ENCODE results near the gene FRMD4A. TPM values are rescaled to one million over a fixed set of nuclear protein-coding genes. Genes with fewer than 3 reads are reported as not detected.
"Not testable (repeated sequence)": the region's sequence is repeated elsewhere in the genome, so short reads cannot be mapped to it uniquely, and the experiment has no call there.

Gene FRMD4A
- total RNA-seq, 2 donors from 2014 or later = 22.3 to 22.4 TPM

- WGBS, 2 experiments (ENCODE audit: insufficient coverage in 1 of 2, insufficient read length in 1 of 2) = 86 to 90% methylated on average over 1 of the region's 1 CpG
- no peaks in the 10 kb centered on the region for H3K27me3 ChIP-seq (ENCODE audit: control insufficient read depth, insufficient read depth, low read length, poor library complexity, severe bottlenecking)
- Mint-ChIP-seq H3K4me3 (no peak overlapping the region), H3K27me3 (ENCODE audit: insufficient read depth) (no peaks in the 10 kb centered on the region), H3K27ac (no peak overlapping the region), H3K4me1 (no peaks in the 10 kb centered on the region), H3K36me3 (ENCODE audit: low read depth) (no peaks in the 10 kb centered on the region), H3K9me3 (no peaks in the 10 kb centered on the region)
- no peak for TF ChIP-seq CTCF (conservative IDR thresholded peaks at IDR 0.05)
- no peak overlapping the region for H3K4me3 ChIP-seq (ENCODE audit: low read length)
- no peak overlapping the region for H3K27ac ChIP-seq (ENCODE audit: low read depth, low read length)
- no peaks in the 10 kb centered on the region for H3K36me3 ChIP-seq (ENCODE audit: control insufficient read depth, insufficient read depth, low read length)
- DNase-seq = no peak
- H3K9ac ChIP-seq (ENCODE audit: extremely low read depth, low read length, poor library complexity, severe bottlenecking) = no peak overlapping the region
- no peaks in the 10 kb centered on the region for H3K4me1 ChIP-seq (ENCODE audit: control insufficient read depth, insufficient read depth, low read length)
- no peaks in the 10 kb centered on the region for H3K9me3 ChIP-seq (ENCODE audit: control insufficient read depth, low read length)
These were observed 408.1 kb downstream of the FRMD4A start for GRCh38 chr10:13922586-13922985.

- H3K4me3 Mint-ChIP-seq = no peak overlapping the region
- no peaks in the 10 kb centered on the region for H3K27me3 Mint-ChIP-seq (ENCODE audit: insufficient read depth)
- 84 to 100% methylated on average over 1 to 3 of the region's 3 CpGs for WGBS, 2 experiments (ENCODE audit: insufficient coverage in 1 of 2, insufficient read length in 1 of 2)
- no peaks in the 10 kb centered on the region for H3K36me3 Mint-ChIP-seq (ENCODE audit: low read depth)
- H3K4me1 Mint-ChIP-seq = no peaks in the 10 kb centered on the region
- H3K4me3 ChIP-seq (ENCODE audit: low read length) = no peak overlapping the region
- no peak for TF ChIP-seq CTCF (conservative IDR thresholded peaks at IDR 0.05)
- no peaks in the 10 kb centered on the region for H3K4me1 ChIP-seq (ENCODE audit: control insufficient read depth, insufficient read depth, low read length)
- no peak overlapping the region for H3K9ac ChIP-seq (ENCODE audit: extremely low read depth, low read length, poor library complexity, severe bottlenecking)
- H3K27ac Mint-ChIP-seq = no peak overlapping the region
- no peaks in the 10 kb centered on the region for H3K36me3 ChIP-seq (ENCODE audit: control insufficient read depth, insufficient read depth, low read length)
- no peak for DNase-seq
- H3K9me3 ChIP-seq (ENCODE audit: control insufficient read depth, low read length) = no peaks in the 10 kb centered on the region
- no peaks in the 10 kb centered on the region for H3K9me3 Mint-ChIP-seq
- no peaks in the 10 kb centered on the region for H3K27me3 ChIP-seq (ENCODE audit: control insufficient read depth, insufficient read depth, low read length, poor library complexity, severe bottlenecking)
- H3K27ac ChIP-seq (ENCODE audit: low read depth, low read length) = no peak overlapping the region
These were observed 408.8 kb downstream of the FRMD4A start for GRCh38 chr10:13921941-13922340.

- H3K27ac ChIP-seq (ENCODE audit: low read depth, low read length); H3K9ac ChIP-seq (ENCODE audit: extremely low read depth, low read length, poor library complexity, severe bottlenecking); H3K4me1 Mint-ChIP-seq; H3K27me3 ChIP-seq (ENCODE audit: control insufficient read depth, insufficient read depth, low read length, poor library complexity, severe bottlenecking); H3K4me1 ChIP-seq (ENCODE audit: control insufficient read depth, insufficient read depth, low read length); H3K36me3 Mint-ChIP-seq (ENCODE audit: low read depth); DNase-seq; H3K36me3 ChIP-seq (ENCODE audit: control insufficient read depth, insufficient read depth, low read length); H3K9me3 ChIP-seq (ENCODE audit: control insufficient read depth, low read length); H3K9me3 Mint-ChIP-seq; H3K4me3 Mint-ChIP-seq; H3K27me3 Mint-ChIP-seq (ENCODE audit: insufficient read depth); H3K4me3 ChIP-seq (ENCODE audit: low read length); H3K27ac Mint-ChIP-seq: not testable (repeated sequence)
- 65 to 74% methylated on average over 2 to 3 of the region's 3 CpGs for WGBS, 2 experiments (ENCODE audit: insufficient coverage in 1 of 2, insufficient read length in 1 of 2)
These were observed 409.6 kb downstream of the FRMD4A start for GRCh38 chr10:13921131-13921530.

- Mint-ChIP-seq H3K4me1 (no peaks in the 10 kb centered on the region), H3K27me3 (ENCODE audit: insufficient read depth) (no peaks in the 10 kb centered on the region), H3K9me3 (no peaks in the 10 kb centered on the region), H3K36me3 (ENCODE audit: low read depth) (no peaks in the 10 kb centered on the region), H3K27ac (no peak overlapping the region), H3K4me3 (no peak overlapping the region)
- no peaks in the 10 kb centered on the region for H3K4me1 ChIP-seq (ENCODE audit: control insufficient read depth, insufficient read depth, low read length)
- H3K36me3 ChIP-seq (ENCODE audit: control insufficient read depth, insufficient read depth, low read length) = no peaks in the 10 kb centered on the region
- no peak overlapping the region for H3K9ac ChIP-seq (ENCODE audit: extremely low read depth, low read length, poor library complexity, severe bottlenecking)
- H3K9me3 ChIP-seq (ENCODE audit: control insufficient read depth, low read length) = no peaks in the 10 kb centered on the region
- H3K27ac ChIP-seq (ENCODE audit: low read depth, low read length) = no peak overlapping the region
- 61 to 78% methylated on average over 3 of the region's 3 CpGs for WGBS, 2 experiments (ENCODE audit: insufficient coverage in 1 of 2, insufficient read length in 1 of 2)
- no peak for DNase-seq
- H3K4me3 ChIP-seq (ENCODE audit: low read length) = no peak overlapping the region
- no peaks in the 10 kb centered on the region for H3K27me3 ChIP-seq (ENCODE audit: control insufficient read depth, insufficient read depth, low read length, poor library complexity, severe bottlenecking)
- TF ChIP-seq CTCF (conservative IDR thresholded peaks at IDR 0.05) = no peak
These were observed 410.3 kb downstream of the FRMD4A start for GRCh38 chr10:13920465-13920864.

Measured in endodermal cell (in vitro differentiated cells).